K562 (cell line): Measurements from ENCODE around the gene RASGRP4. TPM values are rescaled to one million over a fixed set of nuclear protein-coding genes. Genes with fewer than 3 reads are reported as not detected.
A peak's percentile ranks its signal among the peaks of the same experiment; 100 is the strongest.

Experiments used
- CUX1 ChIP-seq: fragments of 200-800 bp; sonication (Bioruptor generic); IDR thresholded peaks from 2 replicates; pipeline ENCODE4 v1.6.1; 2016; ENCODE audit warnings: missing genetic modification characterization, missing compliant biosample characterization
- DACH1 ChIP-seq: fragments of 450-650 bp; IDR thresholded peaks from 2 replicates; pipeline ENCODE4 v1.6.1; 2018; ENCODE audit not compliant: partially characterized antibody
- E2F5 ChIP-seq: sonication (generic); formaldehyde crosslinking; IDR thresholded peaks from 2 replicates; pipeline ENCODE4 v1.8.0; 2022; ENCODE audit warnings: mild to moderate bottlenecking, missing genetic modification reagents
- NCOR1 ChIP-seq: fragments of 450-650 bp; IDR thresholded peaks from 2 replicates; pipeline ENCODE4 v1.6.1; 2016; ENCODE audit warnings: mild to moderate bottlenecking, moderate library complexity
- NEUROD1 ChIP-seq: fragments of 150-350 bp; IDR thresholded peaks from 2 replicates; pipeline ENCODE4 v1.6.1; 2014; ENCODE audit warnings: borderline replicate concordance, low read length, low read depth; ENCODE audit not compliant: partially characterized antibody
- PRDM10 ChIP-seq: fragments of 450-650 bp; IDR thresholded peaks from 2 replicates; pipeline ENCODE4 v1.6.1; 2018; ENCODE audit not compliant: partially characterized antibody
- PRMT5 ChIP-seq: sonication (generic); formaldehyde crosslinking; IDR thresholded peaks from 2 replicates; pipeline ENCODE4 v1.5.0; 2020; ENCODE audit warnings: missing genetic modification reagents
- SLC30A9 ChIP-seq: fragments of 250-450 bp; sonication (Bioruptor Pico); IDR thresholded peaks from 2 replicates; pipeline ENCODE4 v1.8.0; 2022; ENCODE audit warnings: mild to moderate bottlenecking, moderate library complexity
- SOX6 ChIP-seq: fragments of 450-650 bp; IDR thresholded peaks from 2 replicates; pipeline ENCODE4 v1.6.1; 2014; ENCODE audit warnings: mild to moderate bottlenecking
- SPI1 ChIP-seq: IDR thresholded peaks from 2 replicates; pipeline ENCODE4 v1.6.1; 2011; ENCODE audit warnings: low read depth, low read length, control low read depth, borderline replicate concordance
- ZNF589 ChIP-seq: fragments of 200-800 bp; sonication (Bioruptor generic); IDR thresholded peaks from 2 replicates; pipeline ENCODE4 v1.6.1; 2016; ENCODE audit warnings: low read depth, missing genetic modification characterization, missing compliant biosample characterization
- polyA plus RNA-seq, 8 experiments: library from polyadenylated mRNA; depleted of rRNA in 4 of 8; stranded (reverse) in 5 of 8; unstranded in 3 of 8; fragments of >200 nt; fragmentation: Nextera tagmentation in 2 of 8; fragmentation: Illumina TruSeq in 1 of 8; extraction: Ambion mirVana in 2 of 8; extraction: Trizol in 1 of 8; gene quantifications; 2 replicates each; pipeline versions ENCODE4 v1.2.1 to v1.2.3, GENCODE V29; 2011 to 2014; ENCODE audit warnings: inconsistent platforms in 1 of 8, missing spikeins in 1 of 8
- total RNA-seq, 7 experiments: library from RNA; depleted of rRNA in 6 of 7; stranded (reverse); fragments of >200 nt in 6 of 7; fragmentation: Illumina TruSeq in 2 of 7; extraction: Trizol in 2 of 7; gene quantifications; 2 replicates each; pipeline versions ENCODE4 v1.2.1 to v1.2.3, GENCODE V29; 2011 to 2021; ENCODE audit warnings: low replicate concordance in 1 of 7
- TF ChIP-seq, protein P1 (sequence below): conservative IDR thresholded peaks from 2 replicates; pipeline ENCODE4 v1.6.1; 2011; ENCODE audit warnings: low read depth, mild to moderate bottlenecking, low read length; ENCODE audit not compliant: control insufficient read depth
- TF ChIP-seq, protein P2 (sequence below): fragments of 450-650 bp; IDR thresholded peaks from 2 replicates; pipeline ENCODE4 v1.6.1; 2016; ENCODE audit warnings: antibody characterized with exemption

RASGRP4 gene
- total and polyA plus RNA-seq, 9 of the 15 experiments (the other 6 are each of a cell fraction or from before 2014, with no cell fraction given): 0.39 to 4.6 (median 3.8) TPM

GRCh38 chr19:38417544-38418506, 8.2 kb downstream of the RASGRP4 start (continued):
- TF ChIP-seq, protein P1, sequence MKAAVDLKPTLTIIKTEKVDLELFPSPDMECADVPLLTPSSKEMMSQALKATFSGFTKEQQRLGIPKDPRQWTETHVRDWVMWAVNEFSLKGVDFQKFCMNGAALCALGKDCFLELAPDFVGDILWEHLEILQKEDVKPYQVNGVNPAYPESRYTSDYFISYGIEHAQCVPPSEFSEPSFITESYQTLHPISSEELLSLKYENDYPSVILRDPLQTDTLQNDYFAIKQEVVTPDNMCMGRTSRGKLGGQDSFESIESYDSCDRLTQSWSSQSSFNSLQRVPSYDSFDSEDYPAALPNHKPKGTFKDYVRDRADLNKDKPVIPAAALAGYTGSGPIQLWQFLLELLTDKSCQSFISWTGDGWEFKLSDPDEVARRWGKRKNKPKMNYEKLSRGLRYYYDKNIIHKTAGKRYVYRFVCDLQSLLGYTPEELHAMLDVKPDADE: peak; percentile 56; the same call in 1 of the 2 replicates
- TF ChIP-seq E2F5 (CRISPR knock-in tag) (no peak), PRDM10 (peak; percentile 20), SPI1 (peak; percentile 88), SLC30A9 (CRISPR knock-in tag) (no peak), CUX1 (CRISPR knock-in tag) (no peak), ZNF589 (0 out of 2 replicates have a peak, but pooled peaks have one; percentile 37), NCOR1 (peak; percentile 35; the same call in 1 of the 2 replicates), SOX6 (peak; percentile 31; the same call in 1 of the 2 replicates), PRMT5 (CRISPR knock-in tag) (no peak), DACH1 (peak; percentile 6), NEUROD1 (peak; percentile 44)
- TF ChIP-seq, protein P2, sequence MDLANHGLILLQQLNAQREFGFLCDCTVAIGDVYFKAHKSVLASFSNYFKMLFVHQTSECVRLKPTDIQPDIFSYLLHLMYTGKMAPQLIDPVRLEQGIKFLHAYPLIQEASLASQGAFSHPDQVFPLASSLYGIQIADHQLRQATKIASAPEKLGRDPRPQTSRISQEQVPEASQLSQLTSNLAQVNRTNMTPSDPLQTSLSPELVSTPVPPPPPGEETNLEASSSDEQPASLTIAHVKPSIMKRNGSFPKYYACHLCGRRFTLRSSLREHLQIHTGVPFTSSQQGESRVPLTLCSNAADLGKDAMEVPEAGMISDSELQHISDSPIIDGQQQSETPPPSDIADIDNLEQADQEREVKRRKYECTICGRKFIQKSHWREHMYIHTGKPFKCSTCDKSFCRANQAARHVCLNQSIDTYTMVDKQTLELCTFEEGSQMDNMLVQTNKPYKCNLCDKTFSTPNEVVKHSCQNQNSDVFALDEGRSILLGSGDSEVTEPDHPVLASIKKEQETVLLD: peak; percentile 35; the same call in 1 of the 2 replicates
